ENCODE results near the gene SERPINE1.

SERPINE1 gene

GRCh38 chr7:101170617-101171441 lies 43.9 kb downstream of the SERPINE1 start:
- DNase-seq (ENCODE audit: low spot score): no peak

- no peak for DNase-seq (ENCODE audit: low spot score)
Observed at GRCh38 chr7:101171442-101171837, 44.5 kb downstream of the SERPINE1 start.

GRCh38 chr7:101172005-101172853 lies 45.3 kb downstream of the SERPINE1 start:
- no peak for DNase-seq (ENCODE audit: low spot score)

GRCh38 chr7:101172854-101173751 lies 46.2 kb downstream of the SERPINE1 start:
- no peak for DNase-seq (ENCODE audit: low spot score)

- no peak for DNase-seq (ENCODE audit: low spot score)
Observed at GRCh38 chr7:101173752-101174244, 46.9 kb downstream of the SERPINE1 start.

GRCh38 chr7:101174322-101174854 lies 47.5 kb downstream of the SERPINE1 start:
- no peak for DNase-seq (ENCODE audit: low spot score)

- no peak for DNase-seq (ENCODE audit: low spot score)
Observed at GRCh38 chr7:101175664-101176063, 48.8 kb downstream of the SERPINE1 start.

GRCh38 chr7:101177644-101178043 lies 50.7 kb downstream of the SERPINE1 start:
- DNase-seq (ENCODE audit: low spot score): no peak

GRCh38 chr7:101179117-101179516 lies 52.2 kb downstream of the SERPINE1 start:
- DNase-seq (ENCODE audit: low spot score): no peak

GRCh38 chr7:101179713-101180112 lies 52.8 kb downstream of the SERPINE1 start:
- DNase-seq (ENCODE audit: low spot score): no peak

- DNase-seq (ENCODE audit: low spot score): no peak
Observed at GRCh38 chr7:101180130-101180755, 53.3 kb downstream of the SERPINE1 start, which contains the start of gene NAT16. NAT16 (minus strand) TSS chr7:101180293; CDS start chr7:101174807, 5,486 bp downstream.

- DNase-seq (ENCODE audit: low spot score): no peak
Observed at GRCh38 chr7:101185258-101185839, 58.4 kb downstream of the SERPINE1 start.

GRCh38 chr7:101186194-101186593 lies 59.3 kb downstream of the SERPINE1 start:
- no peak for DNase-seq (ENCODE audit: low spot score)

GRCh38 chr7:101186844-101187428 lies 60.0 kb downstream of the SERPINE1 start:
- no peak for DNase-seq (ENCODE audit: low spot score)
